Glomerular visceral epithelial cell (primary cell): ENCODE measurements around the gene LAMA4.

Experiments used
- DNase-seq: peaks from one replicate; pipeline ENCODE4 v3.0.0-alpha.2; 2016; ENCODE audit errors: extremely low spot score

LAMA4 gene

GRCh38 chr6:112272799-112273198 is 18.4 kb upstream of the LAMA4 start:
- DNase-seq, result no peak

- no peak for DNase-seq
Observed at GRCh38 chr6:112270756-112271155, 16.4 kb upstream of the LAMA4 start.

- no peak for DNase-seq
Observed at GRCh38 chr6:112269979-112270566, 15.7 kb upstream of the LAMA4 start.

GRCh38 chr6:112269114-112269513 is 14.7 kb upstream of the LAMA4 start:
- no peak for DNase-seq

GRCh38 chr6:112268654-112269053 is 14.3 kb upstream of the LAMA4 start:
- no peak for DNase-seq

GRCh38 chr6:112268019-112268418 is 13.7 kb upstream of the LAMA4 start:
- no peak for DNase-seq

GRCh38 chr6:112266331-112266730 is 12.0 kb upstream of the LAMA4 start:
- no peak for DNase-seq

GRCh38 chr6:112259337-112259675 is 4.9 kb upstream of the LAMA4 start:
- DNase-seq, result no peak

GRCh38 chr6:112258642-112259336 is 4.4 kb upstream of the LAMA4 start:
- no peak for DNase-seq

GRCh38 chr6:112257178-112257855 is 3.0 kb upstream of the LAMA4 start:
- DNase-seq, result no peak

GRCh38 chr6:112254921-112255320 is 554 bp upstream of the LAMA4 start:
- no peak for DNase-seq

- DNase-seq, result no peak
Observed at GRCh38 chr6:112253498-112253840, 898 bp downstream of the LAMA4 start.

GRCh38 chr6:112252571-112253497 is 1.5 kb downstream of the LAMA4 start:
- DNase-seq, result no peak

GRCh38 chr6:112251171-112251875 is 3.0 kb downstream of the LAMA4 start:
- no peak for DNase-seq

- no peak for DNase-seq
Observed at GRCh38 chr6:112249489-112249888, 4.9 kb downstream of the LAMA4 start.

GRCh38 chr6:112247275-112247674 is 7.1 kb downstream of the LAMA4 start:
- no peak for DNase-seq

- no peak for DNase-seq
Observed at GRCh38 chr6:112245511-112246203, 8.7 kb downstream of the LAMA4 start.

GRCh38 chr6:112243861-112244827 is 10.2 kb downstream of the LAMA4 start:
- no peak for DNase-seq

- DNase-seq, result no peak
Observed at GRCh38 chr6:112241820-112242429, 12.4 kb downstream of the LAMA4 start.
